Stimulated activated naive CD8-positive, alpha-beta T cell treated with anti-CD3 and anti-CD28 coated beads, Interleukin-15, Interleukin-2, amounts not matched to agents 100 ng/mL and 50 ng/mL, for 24 hours (primary cell): Measurements from ENCODE around the gene BCO2.
A peak's percentile ranks its signal among the peaks of the same experiment; 100 is the strongest.

Experiments used
- H3K27ac Mint-ChIP-seq: one replicate; pipeline ENCODE4 v1.8.0; 2021; ENCODE audit warnings: mild to moderate bottlenecking, mixed read lengths
- H3K27me3 Mint-ChIP-seq: one replicate; pipeline ENCODE4 v1.8.0; 2021; ENCODE audit warnings: mixed read lengths
- H3K36me3 Mint-ChIP-seq: one replicate; pipeline ENCODE4 v1.8.0; 2021; ENCODE audit warnings: low read depth, mixed read lengths
- H3K4me1 Mint-ChIP-seq: one replicate; pipeline ENCODE4 v1.8.0; 2021; ENCODE audit warnings: low read depth, mixed read lengths
- H3K4me3 Mint-ChIP-seq: one replicate; pipeline ENCODE4 v1.8.0; 2021; ENCODE audit warnings: mild to moderate bottlenecking, mixed read lengths
- H3K9me3 Mint-ChIP-seq: one replicate; pipeline ENCODE4 v1.8.0; 2021; ENCODE audit warnings: mixed read lengths

Gene BCO2

GRCh38 chr11:112174789-112175598, at the start of gene BCO2:
Gene BCO2, plus strand, starts transcription at chr11:112175512. Its CDS starts 90 bp downstream, at chr11:112175602.
- Mint-ChIP-seq H3K4me3 (peak within 1 kb of the TSS; percentile 59), H3K27me3 (peaks cover 36% of the 10 kb centered on the region), H3K36me3 (no peaks in the 10 kb centered on the region), H3K27ac (peak within 1 kb of the TSS; percentile 19), H3K4me1 (peaks cover 27% of the 10 kb centered on the region), H3K9me3 (no peaks in the 10 kb centered on the region)

GRCh38 chr11:112127056-112127455, 48.3 kb upstream of the BCO2 start:
- Mint-ChIP-seq H3K4me1 (no peaks in the 10 kb centered on the region), H3K9me3 (no peaks in the 10 kb centered on the region), H3K27ac (no peak overlapping the region), H3K36me3 (no peaks in the 10 kb centered on the region), H3K4me3 (no peak overlapping the region), H3K27me3 (no peaks in the 10 kb centered on the region)

- no peaks in the 10 kb centered on the region for H3K4me1 Mint-ChIP-seq
- H3K4me3 Mint-ChIP-seq: no peak overlapping the region
- H3K27me3 Mint-ChIP-seq: no peaks in the 10 kb centered on the region
- H3K9me3 Mint-ChIP-seq: no peaks in the 10 kb centered on the region
- H3K36me3 Mint-ChIP-seq: no peaks in the 10 kb centered on the region
- H3K27ac Mint-ChIP-seq: no peak overlapping the region
These were observed 46.7 kb upstream of the BCO2 start for GRCh38 chr11:112128483-112129121.

- H3K27me3 Mint-ChIP-seq: no peaks in the 10 kb centered on the region
These were observed 45.7 kb upstream of the BCO2 start for GRCh38 chr11:112129656-112130055.

GRCh38 chr11:112132737-112133136, 42.6 kb upstream of the BCO2 start:
- Mint-ChIP-seq H3K4me3 (no peak overlapping the region), H3K27ac (no peak overlapping the region), H3K36me3 (no peaks in the 10 kb centered on the region), H3K4me1 (no peaks in the 10 kb centered on the region), H3K9me3 (no peaks in the 10 kb centered on the region), H3K27me3 (no peaks in the 10 kb centered on the region)

More at GRCh38 chr11:112129656-112130055, 45.7 kb upstream of the BCO2 start:
- Mint-ChIP-seq H3K4me3 (no peak overlapping the region), H3K36me3 (no peaks in the 10 kb centered on the region), H3K27ac (no peak overlapping the region), H3K4me1 (no peaks in the 10 kb centered on the region), H3K9me3 (no peaks in the 10 kb centered on the region)

GRCh38 chr11:112134473-112134872, 40.8 kb upstream of the BCO2 start:
- no peaks in the 10 kb centered on the region for H3K36me3 Mint-ChIP-seq
- H3K27ac Mint-ChIP-seq: no peak overlapping the region
- H3K4me3 Mint-ChIP-seq: no peak overlapping the region
- H3K27me3 Mint-ChIP-seq: no peaks in the 10 kb centered on the region
- H3K9me3 Mint-ChIP-seq: no peaks in the 10 kb centered on the region
- no peaks in the 10 kb centered on the region for H3K4me1 Mint-ChIP-seq

- H3K9me3 Mint-ChIP-seq: peaks cover 4% of the 10 kb centered on the region
These were observed 31.7 kb upstream of the BCO2 start for GRCh38 chr11:112143597-112143996.

GRCh38 chr11:112150517-112150916, 24.8 kb upstream of the BCO2 start:
- no peak overlapping the region for H3K27ac Mint-ChIP-seq
- no peaks in the 10 kb centered on the region for H3K36me3 Mint-ChIP-seq
- peaks cover 4% of the 10 kb centered on the region for H3K27me3 Mint-ChIP-seq
- no peaks in the 10 kb centered on the region for H3K9me3 Mint-ChIP-seq
- H3K4me3 Mint-ChIP-seq: no peak overlapping the region
- no peaks in the 10 kb centered on the region for H3K4me1 Mint-ChIP-seq

More at GRCh38 chr11:112143597-112143996, 31.7 kb upstream of the BCO2 start:
- Mint-ChIP-seq H3K27me3 (no peaks in the 10 kb centered on the region), H3K4me3 (no peak overlapping the region), H3K4me1 (no peaks in the 10 kb centered on the region), H3K27ac (no peak overlapping the region), H3K36me3 (peaks cover 9% of the 10 kb centered on the region)

GRCh38 chr11:112156153-112156955, 19.0 kb upstream of the BCO2 start:
- Mint-ChIP-seq H3K9me3 (no peaks in the 10 kb centered on the region), H3K4me3 (no peak overlapping the region), H3K27ac (no peak overlapping the region), H3K4me1 (peaks cover 13% of the 10 kb centered on the region), H3K27me3 (peaks cover 21% of the 10 kb centered on the region), H3K36me3 (no peaks in the 10 kb centered on the region)

- peaks cover 13% of the 10 kb centered on the region for H3K4me1 Mint-ChIP-seq
- H3K4me3 Mint-ChIP-seq: no peak overlapping the region
- no peak overlapping the region for H3K27ac Mint-ChIP-seq
- no peaks in the 10 kb centered on the region for H3K9me3 Mint-ChIP-seq
- peaks cover 3% of the 10 kb centered on the region for H3K36me3 Mint-ChIP-seq
- H3K27me3 Mint-ChIP-seq: peaks cover 25% of the 10 kb centered on the region
These were observed 18.2 kb upstream of the BCO2 start for GRCh38 chr11:112156956-112157766.

GRCh38 chr11:112159098-112160065, 15.9 kb upstream of the BCO2 start:
- Mint-ChIP-seq H3K36me3 (peaks cover 3% of the 10 kb centered on the region), H3K4me3 (no peak overlapping the region), H3K27ac (no peak overlapping the region), H3K4me1 (peaks cover 19% of the 10 kb centered on the region), H3K27me3 (peaks cover 41% of the 10 kb centered on the region), H3K9me3 (no peaks in the 10 kb centered on the region)

GRCh38 chr11:112160091-112160848, 15.0 kb upstream of the BCO2 start:
- H3K4me1 Mint-ChIP-seq: peaks cover 22% of the 10 kb centered on the region
- no peaks in the 10 kb centered on the region for H3K9me3 Mint-ChIP-seq
- H3K27ac Mint-ChIP-seq: no peak overlapping the region
- H3K27me3 Mint-ChIP-seq: peaks cover 47% of the 10 kb centered on the region
- H3K36me3 Mint-ChIP-seq: peaks cover 3% of the 10 kb centered on the region
- no peak overlapping the region for H3K4me3 Mint-ChIP-seq

- H3K4me1 Mint-ChIP-seq: peaks cover 22% of the 10 kb centered on the region
- H3K27ac Mint-ChIP-seq: no peak overlapping the region
- H3K9me3 Mint-ChIP-seq: no peaks in the 10 kb centered on the region
- peaks cover 52% of the 10 kb centered on the region for H3K27me3 Mint-ChIP-seq
- no peak overlapping the region for H3K4me3 Mint-ChIP-seq
- peaks cover 3% of the 10 kb centered on the region for H3K36me3 Mint-ChIP-seq
These were observed 14.3 kb upstream of the BCO2 start for GRCh38 chr11:112161012-112161411.
